DND-41 (cell line): Measurements from ENCODE around the gene ZKSCAN4.

Experiments
- EZH2 ChIP-seq: IDR thresholded peaks from 3 replicates; pipeline ENCODE4 v1.6.1; 2012; ENCODE audit warnings: borderline replicate concordance, low read depth, mild to moderate bottlenecking, moderate library complexity, low read length, inconsistent platforms; ENCODE audit not compliant: severe bottlenecking
- TF ChIP-seq, protein P1 (sequence below): IDR thresholded peaks from 2 replicates; pipeline ENCODE4 v1.5.1; 2012; ENCODE audit warnings: borderline replicate concordance, low read length, moderate library complexity, mild to moderate bottlenecking; ENCODE audit not compliant: poor library complexity, severe bottlenecking; ENCODE audit errors: extremely low read depth

DNA sequence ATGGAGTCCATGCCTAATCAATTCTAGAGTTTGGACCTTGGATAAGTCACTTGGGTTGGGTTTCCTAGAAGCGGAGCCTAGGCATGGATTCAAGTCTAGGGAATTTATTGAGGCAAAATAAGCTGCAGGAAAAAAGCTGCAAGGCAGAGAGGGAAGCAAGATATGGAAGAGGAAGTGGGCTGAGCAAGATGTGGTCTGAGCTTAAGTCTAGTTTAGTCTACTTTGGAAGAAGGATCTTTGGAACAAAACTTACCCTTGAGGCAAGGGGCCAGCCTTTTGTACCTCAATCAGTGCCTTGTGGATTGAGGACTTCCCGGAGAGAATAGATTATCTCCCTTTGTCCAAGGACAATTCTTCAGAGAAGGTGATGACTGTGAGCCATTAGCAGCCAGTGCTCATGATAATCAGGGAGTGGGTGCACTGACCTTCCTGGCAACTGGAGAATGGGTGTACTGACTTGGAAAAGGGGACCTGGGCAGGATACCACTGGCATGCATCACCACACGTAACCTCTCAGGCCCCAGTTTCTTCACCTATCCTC, 16.1 kb downstream of the ZKSCAN4 start:
- TF ChIP-seq, protein P1, sequence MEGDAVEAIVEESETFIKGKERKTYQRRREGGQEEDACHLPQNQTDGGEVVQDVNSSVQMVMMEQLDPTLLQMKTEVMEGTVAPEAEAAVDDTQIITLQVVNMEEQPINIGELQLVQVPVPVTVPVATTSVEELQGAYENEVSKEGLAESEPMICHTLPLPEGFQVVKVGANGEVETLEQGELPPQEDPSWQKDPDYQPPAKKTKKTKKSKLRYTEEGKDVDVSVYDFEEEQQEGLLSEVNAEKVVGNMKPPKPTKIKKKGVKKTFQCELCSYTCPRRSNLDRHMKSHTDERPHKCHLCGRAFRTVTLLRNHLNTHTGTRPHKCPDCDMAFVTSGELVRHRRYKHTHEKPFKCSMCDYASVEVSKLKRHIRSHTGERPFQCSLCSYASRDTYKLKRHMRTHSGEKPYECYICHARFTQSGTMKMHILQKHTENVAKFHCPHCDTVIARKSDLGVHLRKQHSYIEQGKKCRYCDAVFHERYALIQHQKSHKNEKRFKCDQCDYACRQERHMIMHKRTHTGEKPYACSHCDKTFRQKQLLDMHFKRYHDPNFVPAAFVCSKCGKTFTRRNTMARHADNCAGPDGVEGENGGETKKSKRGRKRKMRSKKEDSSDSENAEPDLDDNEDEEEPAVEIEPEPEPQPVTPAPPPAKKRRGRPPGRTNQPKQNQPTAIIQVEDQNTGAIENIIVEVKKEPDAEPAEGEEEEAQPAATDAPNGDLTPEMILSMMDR: no peak
- TF ChIP-seq EZH2: no peak
